Measurements from ENCODE around the gene ATXN10.
"Not testable (repeated sequence)": the region's sequence is repeated elsewhere in the genome, so short reads cannot be mapped to it uniquely, and the experiment has no call there.

The ATXN10 gene, protein sequence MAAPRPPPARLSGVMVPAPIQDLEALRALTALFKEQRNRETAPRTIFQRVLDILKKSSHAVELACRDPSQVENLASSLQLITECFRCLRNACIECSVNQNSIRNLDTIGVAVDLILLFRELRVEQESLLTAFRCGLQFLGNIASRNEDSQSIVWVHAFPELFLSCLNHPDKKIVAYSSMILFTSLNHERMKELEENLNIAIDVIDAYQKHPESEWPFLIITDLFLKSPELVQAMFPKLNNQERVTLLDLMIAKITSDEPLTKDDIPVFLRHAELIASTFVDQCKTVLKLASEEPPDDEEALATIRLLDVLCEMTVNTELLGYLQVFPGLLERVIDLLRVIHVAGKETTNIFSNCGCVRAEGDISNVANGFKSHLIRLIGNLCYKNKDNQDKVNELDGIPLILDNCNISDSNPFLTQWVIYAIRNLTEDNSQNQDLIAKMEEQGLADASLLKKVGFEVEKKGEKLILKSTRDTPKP

DNA sequence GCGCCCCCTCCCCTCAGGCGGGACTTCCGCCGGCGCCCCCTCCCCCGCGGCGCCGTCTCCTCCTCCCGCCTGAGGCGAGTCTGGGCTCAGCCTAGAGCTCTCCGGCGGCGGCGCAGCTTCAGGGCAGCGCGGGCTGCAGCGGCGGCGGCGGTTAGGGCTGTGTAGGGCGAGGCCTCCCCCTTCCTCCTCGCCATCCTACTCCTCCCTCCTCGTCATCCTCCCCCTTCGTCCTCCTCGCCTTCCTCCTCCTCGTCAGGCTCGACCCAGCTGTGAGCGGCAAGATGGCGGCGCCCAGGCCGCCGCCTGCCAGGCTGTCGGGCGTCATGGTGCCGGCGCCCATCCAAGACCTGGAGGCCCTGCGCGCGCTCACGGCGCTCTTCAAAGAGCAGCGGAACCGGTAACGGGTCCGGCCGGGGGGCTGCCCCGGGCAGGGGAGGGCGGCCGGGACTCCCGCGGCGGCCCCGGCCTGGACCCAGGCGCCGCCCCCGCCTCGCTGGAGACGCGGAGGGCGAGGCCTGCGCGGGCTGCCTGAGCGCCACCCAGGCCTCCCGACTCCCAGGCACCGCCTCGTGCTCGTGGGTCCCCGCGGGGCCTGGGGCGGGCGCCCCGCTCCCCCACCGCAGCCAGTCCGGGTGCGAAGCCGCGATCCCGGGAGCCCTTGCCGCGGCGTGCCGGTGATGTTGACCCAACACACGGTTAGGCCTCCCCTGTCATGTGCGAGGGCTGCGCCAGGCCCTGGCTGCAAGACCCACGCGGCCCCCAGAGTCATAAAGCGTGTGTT is at the start of gene ATXN10:
ATXN10 (plus strand) TSS at position 52 of the 781 bp plus-strand sequence; CDS start at position 282, 230 bp downstream.
- peak; percentile 54 to 68 (median 62) for DNase-seq (ENCODE audit: low read depth in 3 of 3)

- DNase-seq (ENCODE audit: low read depth in 3 of 3), result no peak
Measured at GRCh38 chr22:45621836-45622600, 49.6 kb upstream of the ATXN10 start.

- not testable (repeated sequence) for DNase-seq (ENCODE audit: low read depth in 3 of 3)
Measured at GRCh38 chr22:45623464-45624145, 48.0 kb upstream of the ATXN10 start.

DNA sequence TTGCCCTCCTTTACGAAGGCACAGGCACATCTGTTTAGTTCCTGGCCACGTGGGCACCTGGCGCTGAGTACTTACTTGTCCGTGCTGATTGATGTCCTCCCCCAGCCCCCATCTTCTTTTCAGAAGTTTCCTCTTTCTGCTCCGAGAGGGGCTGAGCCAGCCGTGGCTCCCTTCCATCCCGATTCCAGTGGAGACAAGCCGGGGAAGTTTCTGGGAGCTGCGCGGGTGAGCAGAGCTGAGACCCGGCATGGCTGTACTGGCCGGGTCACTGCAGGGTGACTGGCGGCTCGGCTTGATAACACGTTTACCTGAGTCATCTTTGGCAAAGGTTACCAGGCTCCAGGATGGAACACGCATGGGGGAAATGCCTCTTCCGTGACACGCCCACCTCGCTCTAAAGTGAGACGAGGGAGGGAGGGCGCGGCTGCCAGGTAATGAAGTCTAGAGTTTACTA is 45.4 kb upstream of the ATXN10 start:
- DNase-seq (ENCODE audit: low read depth in 3 of 3), result no peak

DNA sequence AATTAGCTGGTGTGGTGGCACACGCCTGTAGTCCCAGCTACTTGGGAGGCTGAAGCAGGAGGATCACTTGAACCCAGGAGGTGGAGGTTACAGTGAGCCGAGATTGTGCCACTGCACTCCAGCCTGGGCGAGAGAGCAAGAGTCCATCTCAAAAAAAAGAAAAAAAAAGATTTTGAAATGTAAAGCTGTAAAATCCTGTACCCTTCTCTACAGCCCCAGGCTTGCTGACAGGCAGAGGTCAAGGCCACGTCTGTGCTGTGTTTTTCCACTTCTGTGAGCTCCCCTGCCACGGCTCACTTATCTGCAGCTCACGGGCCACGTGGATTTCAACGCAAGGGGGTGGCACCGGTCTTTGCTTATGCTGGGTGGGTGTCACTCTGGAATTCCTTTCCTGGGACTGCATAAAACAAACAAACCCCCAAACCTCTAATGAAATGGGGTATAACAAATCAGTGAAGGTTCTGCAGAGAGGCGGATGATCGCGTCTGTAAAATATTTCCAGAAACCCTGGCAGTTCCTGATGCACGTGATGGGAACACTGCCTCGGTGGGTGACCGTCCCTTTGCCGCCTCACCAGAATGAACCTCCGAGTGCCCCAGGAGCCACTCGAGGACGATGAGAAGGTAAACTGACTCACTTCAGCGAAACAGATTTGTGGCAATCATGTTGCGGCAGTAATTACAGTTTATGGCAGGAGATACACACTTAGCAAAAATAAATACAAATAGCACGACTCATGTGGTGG is 44.0 kb upstream of the ATXN10 start:
- no peak for DNase-seq (ENCODE audit: low read depth in 3 of 3)

DNA sequence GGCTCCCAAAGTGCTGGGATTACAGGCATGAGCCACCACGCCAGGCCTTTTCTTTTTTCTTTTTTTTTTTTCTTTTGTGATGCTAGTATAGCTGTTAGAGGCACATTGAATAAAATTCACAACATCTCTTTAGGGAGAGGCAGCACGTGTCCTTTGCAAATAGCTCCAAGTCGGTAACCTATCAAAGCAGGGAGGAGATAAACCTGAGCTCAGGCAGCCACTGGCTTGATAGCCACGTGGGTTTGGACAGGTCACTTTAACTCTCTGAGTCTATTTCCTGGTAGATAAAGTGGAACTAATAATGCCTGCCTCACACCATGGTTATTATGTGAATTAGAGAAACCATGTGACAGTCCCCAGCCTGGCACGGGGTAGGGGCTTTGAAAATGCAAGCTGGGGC is 43.1 kb upstream of the ATXN10 start:
- no peak for DNase-seq (ENCODE audit: low read depth in 3 of 3)

GRCh38 chr22:45629469-45630089 is 42.1 kb upstream of the ATXN10 start:
- DNase-seq (ENCODE audit: low read depth in 3 of 3), result no peak

GRCh38 chr22:45630436-45630835 is 41.2 kb upstream of the ATXN10 start:
- DNase-seq (ENCODE audit: low read depth in 3 of 3), result no peak

DNA sequence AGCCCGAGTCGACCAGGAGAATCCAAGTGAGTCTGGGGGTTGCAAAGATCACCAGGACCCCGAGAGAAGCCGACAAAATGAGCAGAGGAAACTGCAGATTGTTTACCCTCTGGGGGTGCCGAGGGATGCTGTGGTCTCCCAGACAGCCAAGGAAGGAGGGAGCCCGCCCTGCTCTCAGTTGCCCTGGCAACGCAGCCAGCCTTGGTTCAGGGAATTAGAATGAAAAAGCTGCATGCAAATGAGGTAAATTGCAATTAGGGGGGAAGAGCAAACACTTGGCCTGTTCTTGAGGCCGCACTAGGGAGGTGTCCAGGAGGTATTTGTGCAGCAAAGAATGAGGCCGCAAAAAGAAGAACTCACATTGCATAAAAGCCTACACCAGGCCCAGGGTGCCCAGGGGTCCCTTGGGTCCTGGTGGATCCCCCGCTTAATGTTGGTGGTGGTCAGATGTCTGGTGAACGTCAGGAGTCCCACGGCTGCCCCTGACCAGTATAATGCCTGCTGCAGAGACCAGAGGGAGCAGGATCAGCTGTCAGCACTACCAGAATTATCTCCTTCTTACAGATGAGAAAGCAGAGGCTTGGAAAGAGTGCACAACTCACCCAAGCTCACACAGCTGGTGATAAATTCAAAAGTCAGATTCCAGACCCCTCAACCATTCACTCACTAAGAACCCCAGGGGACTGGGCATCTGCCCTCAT is 40.3 kb upstream of the ATXN10 start:
- DNase-seq (ENCODE audit: low read depth in 3 of 3), result no peak

DNA sequence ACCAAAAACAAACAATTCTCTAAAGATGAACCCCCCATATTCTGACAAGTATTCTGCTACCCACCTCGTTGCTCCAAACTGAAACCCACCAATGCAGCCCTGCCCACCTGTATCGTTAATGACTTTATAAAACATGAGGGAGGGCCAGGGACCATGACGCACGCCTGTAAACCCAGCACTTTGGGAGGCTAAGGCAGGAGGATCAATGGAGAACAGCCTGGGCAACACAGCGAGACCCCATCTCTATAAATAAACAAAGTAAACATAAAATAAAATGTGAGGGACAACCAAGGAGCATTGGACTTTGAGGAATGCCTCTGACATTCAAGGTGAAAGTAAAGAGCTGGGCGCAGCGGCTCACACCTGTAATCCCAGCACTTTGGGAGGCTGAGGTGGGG is 39.8 kb upstream of the ATXN10 start:
- DNase-seq (ENCODE audit: low read depth in 3 of 3), result no peak

GRCh38 chr22:45632791-45633515 is 38.7 kb upstream of the ATXN10 start:
- DNase-seq (ENCODE audit: low read depth in 3 of 3), result no peak

GRCh38 chr22:45636683-45637082 is 35.0 kb upstream of the ATXN10 start:
- DNase-seq (ENCODE audit: low read depth in 3 of 3), result no peak

DNA sequence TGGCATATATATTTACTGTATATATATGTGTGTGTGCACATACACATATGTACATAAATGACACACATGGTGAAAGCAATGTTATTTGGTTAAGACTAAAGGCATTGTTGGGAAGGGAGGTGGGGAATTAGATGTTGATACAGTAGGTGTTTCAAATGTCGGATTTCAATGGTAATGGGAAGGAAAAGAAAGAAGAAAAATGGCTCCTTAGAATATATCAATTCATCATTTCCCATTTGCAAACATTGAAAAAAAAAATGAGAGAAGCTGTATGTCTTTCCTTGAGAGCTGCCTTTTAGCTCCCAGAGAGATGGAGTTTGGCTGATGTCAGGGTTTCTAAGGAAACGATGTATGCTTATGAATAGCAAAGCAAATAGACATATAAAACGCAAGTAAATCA is 33.4 kb upstream of the ATXN10 start:
- no peak for DNase-seq (ENCODE audit: low read depth in 3 of 3)

DNA sequence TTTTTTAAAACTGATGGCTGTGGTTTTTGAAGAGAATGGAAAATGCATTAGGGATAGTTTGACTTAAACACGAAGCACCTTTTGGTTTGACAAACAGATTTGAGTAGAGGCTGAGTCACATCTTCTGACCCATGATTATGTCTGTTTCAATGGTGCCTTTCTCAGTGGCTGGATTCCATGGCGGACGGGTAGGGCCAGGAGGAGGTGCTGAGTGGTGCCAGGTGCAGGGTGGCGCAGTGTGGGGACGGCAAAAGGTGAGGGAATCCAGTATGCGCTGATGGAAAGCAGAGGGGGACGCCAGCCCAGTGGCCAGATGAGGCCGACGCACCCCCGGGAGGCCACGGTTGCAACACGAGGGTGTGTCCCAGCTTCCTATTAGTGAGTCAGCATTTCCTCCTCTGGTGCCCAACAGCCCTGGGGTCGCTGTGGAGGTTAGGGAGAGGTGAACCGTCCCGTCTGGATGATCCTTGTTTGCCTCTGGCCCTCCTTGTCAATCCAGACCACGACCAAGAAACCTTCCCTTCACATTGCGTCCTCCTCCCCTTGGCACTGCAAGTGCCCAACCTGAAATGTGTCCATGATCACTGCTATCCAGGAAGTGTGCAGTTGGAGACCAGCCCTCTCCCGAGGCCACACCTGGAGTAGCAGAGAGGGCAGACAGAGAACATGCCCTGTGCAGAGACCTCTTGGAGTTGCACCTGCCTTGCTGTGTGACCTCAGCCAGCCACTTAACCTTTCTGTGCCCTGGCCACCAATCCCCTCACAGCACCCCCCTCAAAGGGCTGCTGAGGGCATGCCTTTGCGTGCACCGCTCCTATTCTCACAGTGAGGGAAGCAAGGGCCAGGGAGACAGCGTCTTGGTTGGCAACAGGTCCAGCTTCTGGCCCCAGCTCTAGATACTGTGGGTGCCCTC is 32.5 kb upstream of the ATXN10 start:
- DNase-seq (ENCODE audit: low read depth in 3 of 3), result no peak

DNA sequence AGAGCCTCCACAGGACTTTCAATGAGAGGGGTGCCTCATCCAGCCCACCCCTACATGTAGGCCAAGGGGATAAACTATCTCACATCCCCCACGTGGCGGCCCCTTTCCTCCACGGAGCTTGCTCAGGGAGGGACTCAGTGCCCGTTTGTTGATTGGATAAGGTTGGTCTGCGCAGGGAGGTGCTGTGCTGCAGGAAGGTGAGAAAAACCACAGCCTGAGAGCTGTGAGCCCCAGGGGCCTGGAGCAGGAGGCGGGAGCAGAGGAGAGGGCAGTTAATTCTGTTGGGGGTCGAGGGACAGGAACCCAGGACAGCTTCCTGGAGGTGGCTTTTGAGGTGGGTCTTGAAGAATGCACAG is 31.9 kb upstream of the ATXN10 start:
- DNase-seq (ENCODE audit: low read depth in 3 of 3), result no peak

- DNase-seq (ENCODE audit: low read depth in 3 of 3), result no peak
Measured at GRCh38 chr22:45640291-45640940, 31.2 kb upstream of the ATXN10 start.

DNA sequence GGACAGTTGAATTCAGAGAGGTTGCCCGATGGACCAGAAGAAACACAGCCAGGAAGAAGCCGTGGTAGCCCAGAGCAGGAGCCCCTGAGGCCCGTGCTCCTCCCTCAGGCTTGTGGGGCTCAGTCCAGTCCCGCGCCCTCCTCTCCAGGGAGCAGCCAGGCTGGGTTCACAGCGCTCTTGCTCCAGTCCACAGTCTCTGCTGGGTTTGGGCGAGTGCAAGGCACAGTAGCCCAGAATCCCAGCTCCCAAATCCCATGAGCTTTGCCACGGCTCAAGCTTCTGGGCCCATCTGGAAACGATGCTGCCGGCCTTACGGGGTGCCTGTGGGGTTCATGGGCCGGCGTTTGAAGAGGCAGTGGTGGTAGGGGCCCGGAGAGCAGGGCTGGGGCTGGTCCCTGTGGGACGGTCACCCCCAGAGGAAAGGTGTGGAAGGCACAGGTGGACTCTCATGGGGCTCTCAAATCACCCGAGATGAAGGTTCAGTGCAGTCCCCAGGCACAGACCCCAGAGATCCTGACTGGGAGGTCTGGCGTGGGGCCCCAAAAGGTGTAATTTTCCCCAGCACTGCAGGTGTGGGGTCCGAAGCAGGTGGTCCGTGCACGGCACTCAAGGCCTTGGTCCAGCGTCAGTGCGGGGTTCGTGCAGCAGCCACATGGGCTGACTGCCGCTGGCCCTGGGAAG is 30.6 kb upstream of the ATXN10 start:
- DNase-seq (ENCODE audit: low read depth in 3 of 3), result no peak

All from stimulated activated CD4-positive, alpha-beta T cell treated with anti-CD3 and anti-CD28 coated beads, TNF-alpha, amount 100 ng/mL, for 4 hours (primary cell).